Pancreas (tissue), 10 donors: ENCODE data around the gene SHOX. TPM values are rescaled to one million over a fixed set of nuclear protein-coding genes. Genes with fewer than 3 reads are reported as not detected.
A peak's percentile ranks its signal among the peaks of the same experiment; 100 is the strongest.

Experiments
- ATAC-seq, 4 donors: fragments of 200-7000 bp; cut with Tn5 transposase; one replicate each; pipeline versions ENCODE4 v1.8.0 to v1.9.1; 2020; ENCODE audit warnings: mild to moderate bottlenecking in 4 of 4, moderate library complexity in 4 of 4
- DNase-seq, 6 donors: peaks; one replicate each; pipeline ENCODE4 v3.0.0-alpha.2; 2020
- FAIRE-seq: peaks from 2 replicates; lab custom pipeline; 2012; peaks lifted over from hg19 to GRCh38; lab: Jason Lieb, UNC
- H3K27ac ChIP-seq, 4 donors: fragments of 200-600 bp; sonication (generic); 1 replicate in 3 of 4; 2 replicates in 1 of 4; pipeline versions ENCODE4 v1.5.0 to v1.8.0; 2020
- H3K27me3 ChIP-seq, 4 donors: fragments of 200-600 bp; one replicate each; pipeline ENCODE4 v1.8.0; 2021
- H3K36me3 ChIP-seq, 3 donors: fragments of 200-600 bp; sonication (generic) in 1 of 3; one replicate each; pipeline versions ENCODE4 v1.5.0 to v1.8.0; 2020 to 2021
- H3K4me1 ChIP-seq, 3 donors: fragments of 200-600 bp; one replicate each; pipeline ENCODE4 v1.8.0; 2021
- H3K4me3 ChIP-seq, 4 donors: fragments of 200-600 bp; sonication (generic) in 2 of 4; one replicate each; pipeline versions ENCODE4 v1.5.0 to v1.8.0; 2020 to 2021
- H3K9me3 ChIP-seq, 4 donors: fragments of 200-600 bp; one replicate each; pipeline ENCODE4 v1.8.0; 2021
- CTCF ChIP-seq, 4 donors: fragments of 200-600 bp; sonication (generic) in 3 of 4; IDR thresholded peaks; one replicate each; pipeline versions ENCODE4 v1.5.0 to v1.8.0; 2021; ENCODE audit warnings: antibody characterized with exemption in 4 of 4
- WGBS, 2 donors: extraction: QIAGEN DNeasy Blood & Tissue Kit; methylation state at CpG; one replicate each; pipeline ENCODE4 v1.1.7; 2013; 5-methylcytosine and 5-hydroxymethylcytosine counted together
- intact Hi-C, 3 donors: fragments of 100-400 bp; cut with DNase I; formaldehyde crosslinking; loops; one replicate each; pipeline versions ENCODE4 v1.11.1 to v1.14.2; 2022
- polyA plus RNA-seq, 2 donors: library from polyadenylated mRNA; stranded (reverse); fragments of 200-250 nt; gene quantifications; one replicate each; pipeline ENCODE4 v1.2.3, GENCODE V29; 2013
- total RNA-seq, 6 donors: library from RNA; stranded (reverse); fragmentation: NEBNext Ultra II Directional in 4 of 6; extraction: Animal tissue kit (Norgen Biotek cat#: 25700) in 4 of 6; gene quantifications; one replicate each; pipeline versions ENCODE4 v1.2.1 to v1.2.4, GENCODE V29; 2021 to 2023
- donor health status: healthy with polysubstance abuse.
- donor health status: DM: no; HTN: no; CAD: no; lungs with moderate emphysema.
- donor health status: DM: no; HTN: no; CAD: no.
- donor health status: control.
- donor health status: control.
- donor health status: Bipolar disorder and iron deficiency.
- donor health status: DM: yes; HTN: yes; CAD: no.
- donor health status: DM: no; HTN: no; CAD: no.
- donor health status: DM: no; HTN: no; CAD: no.
- donor health status: DM: yes; HTN: yes; CAD: no.

Gene SHOX
- total and polyA plus RNA-seq, 8 donors, result not detected

DNA sequence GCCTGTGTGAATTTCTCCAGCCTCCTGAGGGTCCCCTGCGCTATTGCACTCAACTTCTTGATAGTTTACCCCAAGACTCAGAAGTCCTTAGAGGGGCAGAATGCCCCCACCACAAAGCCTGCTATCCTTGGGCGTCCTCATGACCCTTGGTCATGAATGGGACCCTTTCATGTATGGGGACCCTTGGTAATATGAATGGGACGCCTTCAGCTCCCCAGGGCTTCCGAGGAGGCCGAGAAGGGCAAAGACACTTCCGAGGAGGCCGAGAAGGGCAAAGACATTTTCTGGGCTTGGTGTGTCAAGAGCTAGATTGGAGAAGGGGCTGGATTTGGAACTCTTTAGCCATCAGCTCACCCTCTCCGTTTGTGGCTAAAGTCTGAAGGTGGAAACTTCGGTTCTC, 8.6 kb downstream of the SHOX start:
- FAIRE-seq (no peak), DNase-seq (peak in 1 of 6 donors; percentile 23), ATAC-seq (no peak)
- Histone ChIP-seq H3K27me3 (peaks cover 0 to 38% (median 2%) of the 10 kb centered on the region in 4 donors), H3K9me3 (no peaks in the 10 kb centered on the region), H3K4me1 (no peaks in the 10 kb centered on the region), H3K36me3 (no peaks in the 10 kb centered on the region), H3K4me3 (no peak overlapping the region), H3K27ac (no peak overlapping the region)
- WGBS, 2 donors, result 1 to 2% methylated on average over 9 of the region's 9 CpGs
- intact Hi-C loops, result no loop called here
- TF ChIP-seq CTCF (IDR thresholded peaks at IDR 0.05), result no peak

GRCh38 chrX:640641-641040, 10.1 kb downstream of the SHOX start:
- TF ChIP-seq CTCF (IDR thresholded peaks at IDR 0.05), result no peak
- no peak for FAIRE-seq
- H3K36me3 ChIP-seq, result no peaks in the 10 kb centered on the region
- H3K4me1 ChIP-seq, result no peaks in the 10 kb centered on the region
- no peak overlapping the region for H3K27ac ChIP-seq
- H3K4me3 ChIP-seq, result no peak overlapping the region
- intact Hi-C loops, result no loop called here
- ATAC-seq, result no peak
- no peaks in the 10 kb centered on the region for H3K9me3 ChIP-seq
- DNase-seq, result no peak
- H3K27me3 ChIP-seq, result peaks cover 0 to 24% (median 2%) of the 10 kb centered on the region in 4 donors
- 10 to 14% methylated on average over 10 of the region's 10 CpGs for WGBS, 2 donors

GRCh38 chrX:641671-642435, 11.3 kb downstream of the SHOX start:
- peaks cover 0 to 23% (median 2%) of the 10 kb centered on the region in 4 donors for H3K27me3 ChIP-seq

DNA sequence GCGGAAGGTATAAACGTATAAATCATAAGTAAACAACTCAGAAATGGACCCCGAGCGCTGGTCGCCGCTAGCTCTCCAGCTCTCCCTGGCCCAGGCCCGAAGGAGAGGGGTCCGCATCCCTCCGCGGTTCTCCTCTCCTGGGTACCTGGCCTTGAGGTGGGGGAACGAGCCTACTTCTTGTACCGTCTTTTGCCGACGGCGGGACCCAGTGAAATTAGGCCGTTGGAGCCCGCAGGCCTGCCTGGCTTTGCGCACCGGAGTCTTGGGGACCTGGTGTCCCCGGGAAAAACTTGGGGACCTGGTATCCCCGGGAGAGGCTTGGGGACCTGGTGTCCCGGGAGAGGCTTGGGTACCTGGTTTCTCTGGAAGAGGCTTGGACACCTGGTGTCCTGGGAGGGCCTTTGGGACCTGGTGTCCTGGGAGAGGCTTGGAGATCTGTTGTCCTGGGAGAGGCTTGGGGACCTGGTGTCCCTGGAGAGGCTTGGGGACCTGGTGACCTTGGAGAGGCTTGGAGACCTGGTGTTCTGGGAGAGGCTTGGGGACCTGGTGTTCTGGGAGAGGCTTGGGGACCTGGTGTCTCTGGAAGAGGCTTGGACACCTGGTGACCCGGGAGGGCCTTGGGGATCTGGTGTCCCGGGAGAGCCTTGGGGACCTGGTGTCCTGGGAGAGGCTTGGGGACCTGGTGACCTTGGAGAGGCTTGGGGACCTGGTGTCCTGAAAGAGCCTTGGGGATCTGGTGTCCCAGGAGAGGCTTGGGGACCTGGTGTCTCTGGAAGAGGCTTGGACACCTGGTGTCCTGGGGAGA, 12.0 kb downstream of the SHOX start:
- Histone ChIP-seq H3K4me1 (no peaks in the 10 kb centered on the region), H3K27ac (no peak overlapping the region), H3K9me3 (no peaks in the 10 kb centered on the region), H3K36me3 (no peaks in the 10 kb centered on the region), H3K4me3 (no peak overlapping the region), H3K27me3 (peaks cover 0 to 15% (median 0%) of the 10 kb centered on the region in 4 donors)
- no peak for FAIRE-seq
- intact Hi-C loops, result no loop called here
- no peak for ATAC-seq
- no peak for TF ChIP-seq CTCF (IDR thresholded peaks at IDR 0.05)
- WGBS, 2 donors, result 6% methylated on average over 24 of the region's 24 CpGs
- no peak for DNase-seq

More at GRCh38 chrX:641671-642435, 11.3 kb downstream of the SHOX start:
- no peak for TF ChIP-seq CTCF (IDR thresholded peaks at IDR 0.05)
- Histone ChIP-seq H3K4me3 (no peak overlapping the region), H3K9me3 (no peaks in the 10 kb centered on the region), H3K27ac (no peak overlapping the region), H3K4me1 (no peaks in the 10 kb centered on the region), H3K36me3 (no peaks in the 10 kb centered on the region)
- 4 to 5% methylated on average over 32 to 37 of the region's 37 CpGs for WGBS, 2 donors
- DNase-seq (peak in 1 of 6 donors; percentile 45), ATAC-seq (no peak), FAIRE-seq (no peak)
- intact Hi-C loops, result no loop called here
